GM19452 (cell line): ENCODE results near the gene SCAANT1.

Experiments used
- ATAC-seq: cut with Tn5 transposase; IDR thresholded peaks from one replicate; pipeline ENCODE4 v1.9.1; 2021; ENCODE audit not compliant: unreplicated experiment

SCAANT1 gene

DNA sequence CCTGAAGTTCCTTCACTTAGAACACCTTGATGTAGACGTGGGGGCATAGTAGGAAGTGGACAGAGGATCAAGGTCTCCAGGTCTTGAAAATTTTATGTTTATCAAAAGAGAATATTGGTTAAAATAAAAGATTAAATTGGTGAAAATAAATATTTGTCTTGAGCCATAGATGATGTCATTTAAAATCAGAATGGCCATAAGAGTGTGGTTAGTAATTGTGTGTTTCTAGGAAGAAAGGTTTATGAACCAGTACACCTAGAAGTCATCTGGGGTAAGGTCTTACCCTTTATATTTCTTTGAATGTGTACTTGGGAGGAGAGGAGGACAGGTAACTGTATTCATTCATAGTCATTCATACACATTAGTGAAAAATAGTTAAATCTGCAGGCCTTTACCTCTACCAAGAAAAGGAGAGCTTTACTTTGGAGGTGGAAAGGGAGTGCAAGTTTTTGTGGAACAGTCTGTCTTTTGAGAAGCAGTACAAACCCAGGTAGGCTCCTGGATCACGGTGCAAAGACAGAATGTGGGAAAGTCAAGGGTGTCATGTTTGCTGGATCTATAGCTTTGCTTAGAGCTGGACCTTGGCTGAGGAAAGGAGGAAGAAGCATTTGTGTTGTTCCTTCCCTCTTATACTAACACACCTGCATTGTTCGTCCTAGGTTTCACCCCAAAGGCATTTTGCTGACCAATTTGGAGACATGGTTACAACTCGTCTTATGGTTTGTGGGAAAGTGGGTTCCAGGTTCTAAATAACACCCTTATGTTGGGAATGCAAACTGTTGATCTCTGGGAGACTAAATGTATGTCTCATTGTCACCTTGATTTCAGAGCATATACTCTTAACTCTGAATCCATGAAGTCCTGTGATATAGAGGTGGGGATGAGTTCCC lies 6.2 kb downstream of the SCAANT1 start:
- no peak for ATAC-seq

DNA sequence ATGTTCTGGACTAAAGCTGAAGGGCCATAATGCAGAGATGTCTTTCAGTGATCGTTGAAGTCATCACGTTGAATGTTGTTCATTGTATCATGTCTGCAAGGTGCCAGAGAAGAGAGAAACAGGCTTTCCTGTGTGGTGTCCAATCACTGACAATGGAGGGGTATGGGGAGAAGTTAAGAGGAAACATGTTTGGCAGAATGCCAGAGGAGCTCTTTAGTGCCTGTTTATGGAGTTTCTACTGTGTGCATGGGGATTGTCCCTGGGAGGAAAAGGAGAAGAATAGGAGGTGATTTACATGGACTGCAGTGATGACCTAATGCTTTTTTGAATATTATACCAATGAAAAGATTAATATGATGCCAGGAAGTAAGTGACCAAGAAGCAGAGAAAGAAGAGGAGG lies 11.7 kb downstream of the SCAANT1 start:
- no peak for ATAC-seq

DNA sequence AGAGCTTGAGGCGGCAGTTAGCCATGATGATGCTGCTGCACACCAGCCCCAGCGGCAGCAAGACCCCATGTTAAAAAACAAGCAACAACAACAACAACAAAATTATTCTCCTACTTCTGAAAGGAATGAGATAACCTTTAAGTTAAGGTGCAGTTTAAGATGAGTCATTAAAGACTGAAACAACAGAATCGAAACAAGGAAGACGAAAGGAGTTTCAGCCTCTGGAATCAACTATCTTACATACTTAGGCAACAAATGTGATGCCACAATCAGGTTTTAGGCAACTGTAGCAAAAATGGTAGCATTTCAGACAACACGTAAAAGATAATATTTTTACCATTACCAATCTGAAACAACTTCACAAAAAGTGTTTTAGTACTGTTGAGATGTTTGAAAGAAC lies 12.2 kb downstream of the SCAANT1 start:
- no peak for ATAC-seq

DNA sequence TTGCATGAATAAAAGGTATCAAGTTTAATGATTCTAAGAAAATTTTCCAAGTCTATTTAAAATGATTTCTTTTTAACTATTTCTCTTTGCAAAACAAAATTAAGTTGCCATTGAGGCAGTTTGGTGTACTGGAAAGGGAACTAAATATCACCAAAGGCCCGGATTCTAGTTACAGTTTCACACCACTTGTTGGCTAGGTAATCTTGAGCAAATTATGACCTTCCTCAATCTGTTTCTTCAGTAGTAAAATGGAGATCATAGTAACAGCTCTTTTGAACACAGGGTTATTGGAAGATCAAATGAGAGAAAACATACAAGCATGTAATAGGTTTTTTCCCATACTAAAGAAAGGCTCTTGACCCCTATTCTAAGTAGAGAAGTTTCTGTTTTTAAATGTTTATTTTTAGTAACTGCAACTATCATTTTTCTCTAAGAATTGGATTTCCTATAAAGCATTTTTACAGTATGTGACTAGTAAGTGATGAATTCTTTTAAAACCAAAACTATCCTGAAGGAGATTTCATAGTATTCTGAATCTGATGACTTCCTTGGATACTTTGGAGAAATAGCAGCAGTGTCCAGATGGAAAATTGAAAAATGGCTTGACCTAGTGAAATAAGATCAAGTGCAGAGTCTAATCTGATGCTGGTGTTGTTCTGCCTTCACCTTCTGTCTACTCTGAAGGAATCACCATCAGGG lies 15.7 kb downstream of the SCAANT1 start:
- peak; percentile 71 for ATAC-seq

DNA sequence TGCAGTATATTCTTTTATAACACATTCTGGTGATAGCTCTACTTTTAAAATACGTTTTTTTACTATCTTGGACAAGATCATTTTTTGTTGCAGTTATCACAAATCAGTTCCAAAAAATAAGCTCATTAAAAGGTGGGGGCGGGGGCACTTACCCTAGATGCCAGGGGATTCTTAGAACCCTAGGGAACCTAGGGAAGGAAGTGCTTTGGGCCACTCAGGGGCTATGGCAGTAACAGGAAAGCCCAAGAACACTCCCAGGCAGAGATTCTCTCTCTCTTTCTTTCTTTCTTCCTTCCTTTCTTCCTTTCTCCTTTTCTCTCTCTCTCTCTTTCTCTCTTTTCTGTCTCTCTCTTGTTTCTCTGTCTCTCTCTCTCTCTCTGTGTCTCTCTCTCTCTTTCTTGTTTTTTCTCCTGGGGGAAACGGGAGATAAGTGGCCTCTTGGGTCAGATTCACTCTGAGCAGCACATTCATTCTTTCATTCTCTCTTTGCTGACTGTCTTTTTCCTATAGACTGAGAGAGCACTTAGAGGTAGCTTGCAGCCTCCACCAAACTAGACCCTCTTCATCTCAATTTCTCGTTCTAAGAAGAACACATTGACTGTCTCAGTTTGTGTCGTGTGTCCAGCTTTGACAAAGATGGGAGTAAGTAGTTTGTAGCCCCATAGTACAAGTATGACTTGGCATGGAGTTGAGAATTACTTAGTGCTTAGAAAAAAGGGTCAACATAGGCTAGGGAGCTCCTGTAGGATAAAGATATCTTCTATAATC lies 16.6 kb downstream of the SCAANT1 start:
- ATAC-seq, result no peak

DNA sequence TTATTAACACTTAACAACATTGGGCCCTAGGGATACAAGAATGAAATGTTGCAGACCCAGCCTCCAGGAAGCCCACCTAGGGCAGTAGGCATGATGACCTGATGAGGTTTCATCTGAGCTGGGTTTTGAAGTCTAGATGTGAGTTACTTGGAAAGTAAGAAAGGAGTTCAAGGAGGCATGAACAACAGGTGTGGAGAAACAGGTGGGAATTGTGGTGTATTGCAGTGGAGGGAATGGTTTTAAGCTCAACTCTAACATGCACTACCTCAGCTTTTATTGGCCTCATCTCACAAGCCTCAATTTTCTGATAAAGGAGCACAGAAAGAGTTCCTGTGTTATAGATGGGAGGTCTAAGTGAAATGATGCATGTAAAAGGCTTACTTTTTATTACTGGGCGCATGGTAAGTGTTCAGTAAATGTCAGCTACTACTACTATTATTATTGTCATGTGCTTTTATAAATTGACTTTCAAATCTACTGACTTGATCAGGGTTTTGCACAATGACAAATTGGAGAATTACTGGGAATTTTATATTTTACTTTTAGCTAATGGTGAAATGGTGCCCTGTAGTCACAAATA lies 19.3 kb downstream of the SCAANT1 start:
- ATAC-seq, result no peak

DNA sequence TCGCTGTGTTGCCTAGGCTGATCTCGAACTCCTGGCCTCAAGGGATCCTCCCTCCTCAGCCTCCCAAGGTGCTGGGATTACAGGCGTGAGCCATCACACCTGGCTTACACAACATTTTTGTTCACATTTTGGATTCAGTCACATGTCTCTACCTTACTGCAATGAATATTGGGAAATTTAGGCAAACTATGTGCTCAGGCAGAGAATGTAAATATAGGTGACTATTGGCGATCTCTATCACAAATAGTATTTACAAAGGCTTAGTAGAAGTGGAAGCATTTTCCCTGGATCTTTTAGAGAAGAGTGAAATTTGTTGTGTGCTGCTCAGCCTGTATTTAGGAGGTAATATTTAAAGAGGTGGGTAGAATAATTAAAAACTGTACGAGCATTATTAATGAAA lies 20.7 kb downstream of the SCAANT1 start:
- ATAC-seq, result no peak

DNA sequence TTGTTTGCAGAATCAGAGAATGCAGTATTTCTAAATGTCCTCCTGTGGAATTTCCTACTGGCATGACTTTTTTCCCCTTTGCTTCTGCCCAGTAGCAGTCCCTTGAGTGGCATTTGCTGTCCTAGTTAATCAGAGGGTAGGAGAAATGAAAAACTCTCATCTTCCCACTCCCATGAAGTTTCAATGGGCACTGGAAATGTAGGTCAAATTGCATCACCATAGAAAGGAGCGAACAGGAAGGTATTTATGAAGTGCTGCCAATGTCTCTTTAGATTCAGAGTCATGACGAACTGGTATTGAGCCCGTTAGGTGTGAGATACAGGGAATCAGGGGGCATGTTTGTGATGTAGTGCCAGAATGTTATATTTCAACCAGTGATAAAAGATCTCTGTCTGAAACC lies 25.3 kb downstream of the SCAANT1 start:
- no peak for ATAC-seq

DNA sequence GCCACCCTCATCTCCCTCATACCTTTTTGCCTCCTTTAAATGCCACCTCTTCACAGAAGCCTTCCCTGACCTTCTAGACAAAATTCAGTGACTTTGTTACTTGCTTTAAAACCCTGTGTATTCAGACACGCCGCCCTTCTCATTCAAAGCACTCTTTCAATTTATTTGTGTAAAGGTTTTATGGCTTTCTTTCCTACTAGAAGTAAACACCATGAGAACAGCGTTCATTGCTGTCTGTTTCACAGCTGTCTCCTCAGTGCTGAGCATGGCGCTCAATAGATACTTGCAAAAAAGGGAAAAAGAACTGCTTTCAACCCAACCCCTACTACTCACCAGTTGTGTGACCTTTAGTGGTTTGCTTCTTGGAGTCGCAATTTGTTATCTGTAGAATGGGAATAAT lies 31.5 kb downstream of the SCAANT1 start:
- ATAC-seq, result no peak

DNA sequence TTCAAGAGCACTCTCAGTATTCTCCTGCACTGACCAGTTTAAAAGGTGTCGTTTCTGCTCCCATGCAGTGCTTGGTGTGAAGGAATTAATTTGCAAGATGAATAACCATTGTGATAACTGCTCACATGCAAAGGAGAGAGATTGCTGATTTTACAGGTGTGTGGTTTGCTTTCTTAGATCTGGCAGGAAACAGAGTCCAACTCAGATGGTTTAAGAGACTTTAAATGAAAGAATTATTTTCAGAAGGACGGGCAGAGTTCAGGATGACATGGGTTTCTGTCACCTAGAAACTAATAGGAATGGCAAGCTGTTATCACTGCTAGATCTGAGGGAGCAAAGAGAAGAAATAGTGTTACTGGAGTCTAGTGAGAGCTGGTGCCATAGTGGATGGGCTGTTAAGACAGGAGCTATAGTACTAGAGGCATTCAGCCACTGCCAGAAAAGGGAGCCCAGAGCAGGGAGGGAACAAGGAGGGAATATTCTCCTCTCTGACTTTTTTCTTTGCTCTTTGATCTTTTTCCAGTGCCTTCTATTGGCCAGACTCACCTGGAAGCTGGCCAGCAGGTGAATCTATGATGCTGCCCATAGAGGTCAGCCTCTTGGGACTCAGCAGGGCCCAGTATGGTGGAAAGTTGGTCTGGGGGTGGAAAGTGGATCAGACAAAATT lies 33.7 kb downstream of the SCAANT1 start:
- ATAC-seq, result no peak

DNA sequence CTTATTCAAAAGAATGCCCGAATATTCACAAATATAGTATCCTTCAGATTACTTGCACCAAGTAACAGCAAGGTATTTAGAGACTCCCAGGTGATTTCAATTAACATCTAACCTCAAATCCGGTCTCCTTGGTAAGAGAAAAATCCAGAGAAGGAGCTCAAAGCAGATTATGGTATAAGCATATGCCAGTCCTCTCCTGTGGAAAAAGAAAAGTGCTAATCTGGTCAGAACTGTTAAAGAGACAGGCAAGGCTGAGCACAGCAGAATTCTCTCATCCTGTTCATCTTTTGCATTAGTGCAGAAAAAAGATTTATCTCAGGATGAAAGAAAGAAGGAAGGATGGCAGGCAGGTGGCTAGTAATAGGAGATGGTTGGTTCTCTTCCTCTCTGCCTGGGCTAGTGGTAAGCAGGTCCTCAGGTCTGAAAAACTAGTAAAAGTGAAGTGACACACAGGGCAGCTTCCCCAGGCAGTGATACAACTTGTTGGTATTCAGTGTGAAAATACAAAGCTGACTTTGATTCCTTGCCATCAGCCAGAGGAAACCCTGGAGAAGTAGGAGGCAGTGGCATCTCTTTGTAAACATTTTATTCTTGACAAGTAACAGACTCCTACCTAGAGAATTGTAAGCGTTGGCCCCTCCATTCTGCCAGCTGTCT lies 34.3 kb downstream of the SCAANT1 start:
- ATAC-seq, result no peak

DNA sequence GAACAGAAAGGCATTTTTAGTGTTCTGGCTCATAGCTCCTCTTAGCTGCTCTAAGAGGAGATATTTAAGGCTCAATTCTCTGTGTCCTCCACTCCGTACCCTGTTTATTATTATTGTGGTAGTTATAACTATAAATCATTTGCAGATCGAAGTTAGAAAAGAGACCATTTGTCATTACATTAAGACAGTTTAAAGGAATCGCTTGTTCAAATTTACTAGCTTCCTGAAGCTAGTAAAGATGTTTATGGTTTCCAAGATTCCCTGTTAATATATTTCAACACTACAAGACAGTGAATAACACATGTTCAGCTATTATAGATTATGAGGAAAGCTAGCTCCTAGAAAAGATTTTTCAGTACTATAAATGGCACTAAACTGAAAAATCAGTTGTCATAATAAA lies 35.9 kb downstream of the SCAANT1 start:
- no peak for ATAC-seq

DNA sequence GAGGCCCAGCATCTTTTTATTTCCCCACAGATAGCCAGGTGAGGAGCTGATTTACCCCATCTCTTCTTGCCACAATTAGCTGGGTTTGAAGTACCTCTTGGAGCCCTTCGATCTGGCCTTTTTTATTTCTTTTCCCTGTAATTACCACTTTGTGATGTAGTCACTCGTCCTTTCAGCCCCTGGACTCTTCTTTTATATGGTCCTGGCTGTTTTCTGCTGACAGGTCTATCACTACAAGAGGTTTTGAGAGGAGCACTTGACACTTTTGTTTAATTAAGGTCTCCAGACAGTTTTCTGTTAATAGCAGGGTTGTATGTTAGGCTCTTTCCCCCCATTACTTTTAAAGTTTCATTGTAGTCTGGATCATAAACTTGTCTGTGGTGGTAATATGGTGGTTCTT lies 36.7 kb downstream of the SCAANT1 start:
- no peak for ATAC-seq

DNA sequence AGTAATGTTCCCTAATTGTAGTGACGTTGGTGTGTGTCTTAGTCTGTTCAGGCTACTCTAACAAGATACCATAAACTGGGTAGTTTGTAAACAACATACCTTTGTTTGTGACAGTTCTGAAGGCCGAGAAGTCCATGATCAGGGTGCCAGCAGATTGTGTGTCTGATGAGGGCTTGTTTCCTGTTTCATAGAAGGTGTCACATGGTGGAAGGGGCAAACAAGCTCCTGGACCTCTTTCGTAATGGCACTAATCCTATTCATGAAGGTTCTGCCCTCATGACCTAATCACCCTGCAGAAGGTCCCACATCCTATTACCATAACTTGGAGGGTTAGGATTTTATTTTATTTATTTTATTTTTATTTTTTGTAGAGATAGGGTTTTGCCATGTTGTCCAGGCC lies 37.4 kb downstream of the SCAANT1 start:
- peak; percentile 54 for ATAC-seq

DNA sequence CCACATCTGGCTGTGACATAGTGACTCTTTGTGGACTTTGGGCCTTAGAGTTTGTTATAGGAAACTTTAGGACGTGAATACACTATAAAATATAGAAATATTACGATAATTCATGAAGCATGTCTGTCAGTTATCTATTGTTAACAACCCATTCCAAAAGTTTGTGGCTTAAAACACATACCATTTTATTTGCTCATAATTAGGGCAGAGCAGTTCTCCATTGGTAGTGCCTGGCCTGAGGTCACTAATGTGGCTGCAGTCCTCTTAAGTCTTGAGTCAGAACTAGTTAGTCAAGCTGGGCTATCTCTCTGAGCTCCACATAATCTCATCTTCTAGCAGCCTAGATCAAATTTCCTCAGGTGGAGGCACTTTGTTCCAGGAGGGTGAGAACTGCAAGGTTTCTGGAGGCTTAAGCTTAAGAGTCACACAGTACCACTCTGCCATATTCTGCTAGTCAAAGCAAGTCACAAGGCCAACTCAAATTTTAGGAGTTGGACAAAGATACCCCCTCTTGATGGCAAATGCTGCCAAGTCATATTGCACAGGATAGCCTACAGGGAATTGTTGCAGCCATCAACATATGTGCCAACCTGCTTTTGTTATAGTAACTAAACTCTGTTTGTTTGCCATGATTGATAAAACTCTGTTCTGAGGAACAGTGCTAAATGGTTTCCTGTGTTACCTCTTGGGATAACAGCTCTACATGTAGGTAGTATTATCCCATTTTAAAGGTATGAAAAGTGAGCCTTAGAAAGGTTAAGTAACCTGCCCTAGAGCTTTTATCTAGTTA lies 39.9 kb downstream of the SCAANT1 start:
- ATAC-seq, result no peak

DNA sequence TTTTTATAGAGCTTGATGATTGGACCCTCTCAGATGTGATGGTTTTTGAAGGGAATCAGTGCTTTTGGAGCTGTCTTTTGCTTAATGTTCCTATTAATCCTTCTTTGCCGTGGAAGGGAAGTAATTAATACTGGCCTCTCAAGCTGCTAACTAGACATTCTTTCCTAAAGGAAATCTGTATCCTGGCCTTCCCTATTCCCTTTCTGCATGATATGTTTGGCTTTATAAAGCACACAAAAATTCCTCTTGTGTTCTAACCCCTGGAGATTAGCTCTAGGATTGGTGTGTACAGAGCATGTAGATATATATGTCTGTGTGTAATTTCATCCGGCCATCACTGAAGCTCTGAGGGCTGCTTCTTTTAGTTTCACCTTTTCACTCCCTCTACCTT lies 41.6 kb downstream of the SCAANT1 start:
- no peak for ATAC-seq

DNA sequence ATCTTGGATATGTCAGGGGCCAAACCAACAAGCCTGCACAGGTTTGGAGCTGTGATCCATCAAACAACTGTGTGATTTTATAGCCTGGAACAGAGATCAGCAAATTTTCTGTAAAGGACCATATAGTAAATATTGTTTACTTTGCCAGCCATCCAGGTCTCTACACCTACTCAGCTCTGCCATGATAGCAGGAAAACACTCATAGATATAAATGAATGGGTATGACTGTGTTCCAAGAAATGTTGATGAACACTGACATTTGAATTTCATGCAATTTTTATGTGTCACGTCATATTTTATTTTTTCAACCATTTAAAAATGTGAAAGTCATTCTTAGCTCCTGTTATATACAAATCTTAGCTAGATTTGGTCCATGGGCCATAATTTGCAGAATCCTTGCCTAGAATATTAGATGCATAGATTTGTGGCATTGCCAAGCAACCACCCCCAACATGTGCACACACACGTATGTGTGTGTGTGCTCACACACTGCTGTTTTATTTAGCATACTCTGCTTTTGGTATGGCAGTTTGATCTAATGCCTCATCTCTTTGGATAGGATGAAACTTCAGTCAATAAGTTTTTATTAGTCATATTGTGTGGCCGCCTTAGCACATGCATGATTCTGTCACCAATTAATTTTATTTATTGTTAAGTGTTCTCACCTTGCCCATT lies 42.1 kb downstream of the SCAANT1 start:
- ATAC-seq, result no peak

DNA sequence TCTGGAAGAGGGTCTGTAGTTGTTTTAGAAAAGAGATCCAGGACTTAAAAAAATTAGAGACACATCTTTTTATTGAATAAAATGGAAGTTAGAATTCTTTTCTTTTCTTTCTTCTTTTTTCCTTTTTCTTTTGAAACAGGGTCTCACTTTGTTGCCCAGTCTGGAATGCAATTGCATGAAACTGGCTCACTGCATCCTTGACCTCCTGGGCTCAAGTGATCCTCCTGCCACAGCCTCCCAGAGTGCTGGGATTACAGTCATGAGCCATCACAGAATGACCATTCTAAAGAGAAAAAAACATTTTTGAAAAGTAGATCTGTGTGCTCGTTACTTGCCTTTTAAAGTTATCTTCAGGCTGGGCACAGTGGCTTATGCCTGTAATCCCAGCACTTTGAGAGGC lies 45.0 kb downstream of the SCAANT1 start:
- ATAC-seq, result no peak

DNA sequence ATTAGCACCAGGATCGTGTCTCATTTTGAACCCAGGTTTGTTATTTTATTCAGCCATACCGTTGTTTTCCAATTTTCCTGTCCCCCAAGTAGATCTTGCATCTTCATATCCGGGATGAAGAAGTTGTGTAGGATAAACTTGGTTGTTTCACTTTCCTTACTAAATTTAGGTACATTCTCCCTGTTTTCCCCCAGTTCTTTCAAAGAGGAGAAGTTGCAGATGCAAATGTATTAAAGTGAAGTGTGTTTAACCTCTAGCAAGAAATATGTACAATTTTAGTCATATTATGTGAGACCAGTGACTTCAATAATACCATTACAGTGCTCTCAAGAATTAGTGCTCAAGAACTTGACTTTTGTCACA lies 47.2 kb downstream of the SCAANT1 start:
- no peak for ATAC-seq
